ENCODE measurements around the gene SOBP.

The SOBP gene

GRCh38 chr6:107697682-107698081 lies 207.8 kb downstream of the SOBP start:
- no peak for DNase-seq

- DNase-seq, result no peak
These were observed 208.2 kb downstream of the SOBP start for GRCh38 chr6:107698146-107698545.

- DNase-seq, result no peak
These were observed 209.3 kb downstream of the SOBP start for GRCh38 chr6:107699254-107699653.

- no peak for DNase-seq
These were observed 209.9 kb downstream of the SOBP start for GRCh38 chr6:107699697-107700325.

- no peak for DNase-seq
These were observed 213.7 kb downstream of the SOBP start for GRCh38 chr6:107703606-107704005.

- peak in 1 of 2 experiments; percentile 12 for DNase-seq
These were observed 214.6 kb downstream of the SOBP start for GRCh38 chr6:107704347-107705013.

GRCh38 chr6:107706516-107707115 lies 216.7 kb downstream of the SOBP start:
- DNase-seq, result no peak

- no peak for DNase-seq
These were observed 217.7 kb downstream of the SOBP start for GRCh38 chr6:107707346-107708275.

- DNase-seq, result no peak
These were observed 218.5 kb downstream of the SOBP start for GRCh38 chr6:107708435-107708834.

- no peak for DNase-seq
These were observed 219.4 kb downstream of the SOBP start for GRCh38 chr6:107709341-107709740.
